CD4-positive, alpha-beta T cell treated with Interleukin-21 for 1 hour (primary cell): ENCODE data around the gene NTM.
"Not testable (repeated sequence)": the region's sequence is repeated elsewhere in the genome, so short reads cannot be mapped to it uniquely, and the experiment has no call there.

Source experiments
- DNase-seq: peaks from one replicate; pipeline ENCODE4 v3.0.0-alpha.2; 2020

NTM gene

GRCh38 chr11:131909426-131910177 is 539.2 kb downstream of the NTM start:
- no peak for DNase-seq

GRCh38 chr11:131910178-131910522 is 539.7 kb downstream of the NTM start:
- DNase-seq: no peak

GRCh38 chr11:131910523-131911387 is 540.3 kb downstream of the NTM start:
- no peak for DNase-seq

GRCh38 chr11:131911388-131912032 is 541.1 kb downstream of the NTM start:
- DNase-seq: not testable (repeated sequence)

- DNase-seq: no peak
Measured at GRCh38 chr11:131912134-131912533, 541.7 kb downstream of the NTM start.

- no peak for DNase-seq
Measured at GRCh38 chr11:131913267-131913666, 542.9 kb downstream of the NTM start.

- DNase-seq: no peak
Measured at GRCh38 chr11:131914361-131914774, 544.0 kb downstream of the NTM start.

- no peak for DNase-seq
Measured at GRCh38 chr11:131916638-131917037, 546.2 kb downstream of the NTM start.

GRCh38 chr11:131917634-131918384 is 547.4 kb downstream of the NTM start:
- no peak for DNase-seq

- no peak for DNase-seq
Measured at GRCh38 chr11:131918663-131919062, 548.2 kb downstream of the NTM start.

- DNase-seq: no peak
Measured at GRCh38 chr11:131922220-131922619, 551.8 kb downstream of the NTM start.

- no peak for DNase-seq
Measured at GRCh38 chr11:131923309-131923708, 552.9 kb downstream of the NTM start.

- DNase-seq: no peak
Measured at GRCh38 chr11:131924001-131924400, 553.6 kb downstream of the NTM start.

- no peak for DNase-seq
Measured at GRCh38 chr11:131924457-131925201, 554.2 kb downstream of the NTM start.

GRCh38 chr11:131925829-131926228 is 555.4 kb downstream of the NTM start:
- DNase-seq: no peak

GRCh38 chr11:131928992-131929391 is 558.6 kb downstream of the NTM start:
- no peak for DNase-seq

GRCh38 chr11:131932584-131933325 is 562.3 kb downstream of the NTM start:
- no peak for DNase-seq

- no peak for DNase-seq
Measured at GRCh38 chr11:131934006-131934405, 563.6 kb downstream of the NTM start.

GRCh38 chr11:131938351-131938751 is 567.9 kb downstream of the NTM start:
- DNase-seq: no peak

GRCh38 chr11:131940126-131940525 is 569.7 kb downstream of the NTM start:
- no peak for DNase-seq

- DNase-seq: no peak
Measured at GRCh38 chr11:131942878-131943277, 572.5 kb downstream of the NTM start.
